GM23338 (cell line): ENCODE measurements around the gene MFSD11. TPM values are rescaled to one million over a fixed set of nuclear protein-coding genes. Genes with fewer than 3 reads are reported as not detected.

Source experiments
- ATAC-seq: fragments of 200-7000 bp; cut with Tn5 transposase; 3 replicates; pipeline ENCODE4 v1.9.1; 2020
- DNase-seq: peaks from one replicate; pipeline ENCODE4 v3.0.0-alpha.2; 2015; ENCODE audit warnings: low spot score
- H2AFZ ChIP-seq: fragments of 200-600 bp; sonication (generic); 2 replicates; pipeline ENCODE4 v1.8.0; 2016; ENCODE audit warnings: antibody characterized with exemption, mild to moderate bottlenecking, moderate library complexity
- H3F3A ChIP-seq: fragments of 200-600 bp; sonication (generic); replicated peaks from 2 replicates; pipeline ENCODE4 v1.8.0; 2017; ENCODE audit warnings: antibody characterized with exemption, mixed run types, low read depth
- H3K27ac ChIP-seq: fragments of 200-600 bp; sonication (generic); 2 replicates; pipeline ENCODE4 v1.6.1; 2016; ENCODE audit warnings: low read depth
- H3K27me3 ChIP-seq: fragments of 200-600 bp; sonication (generic); 2 replicates; pipeline ENCODE4 v1.8.0; 2016; ENCODE audit warnings: mild to moderate bottlenecking, mixed run types, moderate library complexity; ENCODE audit not compliant: insufficient read depth
- H3K36me3 ChIP-seq: fragments of 200-600 bp; sonication (generic); 2 replicates; pipeline ENCODE4 v1.8.0; 2016; ENCODE audit warnings: mild to moderate bottlenecking; ENCODE audit not compliant: insufficient read depth
- H3K4me1 ChIP-seq: fragments of 200-600 bp; sonication (generic); 2 replicates; pipeline ENCODE4 v1.8.0; 2016; ENCODE audit warnings: mild to moderate bottlenecking, moderate library complexity; ENCODE audit not compliant: insufficient read depth
- H3K4me2 ChIP-seq: fragments of 200-600 bp; sonication (generic); 2 replicates; pipeline ENCODE4 v1.7.1; 2017; ENCODE audit warnings: mixed run types
- H3K4me3 ChIP-seq: fragments of 200-600 bp; sonication (generic); 2 replicates; pipeline ENCODE4 v1.6.1; 2016; ENCODE audit warnings: mixed run types
- H3K79me2 ChIP-seq: fragments of 200-600 bp; sonication (generic); replicated peaks from 2 replicates; pipeline ENCODE4 v1.8.0; 2017; ENCODE audit warnings: mild to moderate bottlenecking; ENCODE audit not compliant: insufficient read depth
- H3K9me2 ChIP-seq: fragments of 200-600 bp; sonication (generic); 2 replicates; pipeline ENCODE4 v1.8.0; 2017; ENCODE audit not compliant: insufficient read depth
- H4K20me1 ChIP-seq: fragments of 200-600 bp; sonication (generic); replicated peaks from 2 replicates; pipeline ENCODE4 v1.8.0; 2017; ENCODE audit warnings: mild to moderate bottlenecking; ENCODE audit not compliant: insufficient read depth
- H3K27ac Mint-ChIP-seq: 2 replicates; pipeline ENCODE4 v1.8.0; 2020; ENCODE audit warnings: inconsistent platforms, mild to moderate bottlenecking, moderate library complexity, mixed read lengths
- H3K27me3 Mint-ChIP-seq: 3 replicates; pipeline ENCODE4 v1.8.0; 2022; ENCODE audit warnings: low read depth, mild to moderate bottlenecking, moderate library complexity, mixed read lengths, inconsistent platforms; ENCODE audit not compliant: insufficient read depth, poor library complexity
- H3K36me3 Mint-ChIP-seq: 3 replicates; pipeline ENCODE4 v1.8.0; 2021; ENCODE audit warnings: low read depth, mild to moderate bottlenecking, inconsistent platforms, moderate library complexity, mixed read lengths
- H3K4me1 Mint-ChIP-seq: 3 replicates; pipeline ENCODE4 v1.8.0; 2020; ENCODE audit warnings: mild to moderate bottlenecking, inconsistent platforms, mixed read lengths
- H3K4me3 Mint-ChIP-seq: 3 replicates; pipeline ENCODE4 v1.8.0; 2021; ENCODE audit warnings: moderate library complexity, mild to moderate bottlenecking, inconsistent platforms, mixed read lengths
- H3K9me3 Mint-ChIP-seq: 3 replicates; pipeline ENCODE4 v1.8.0; 2020; ENCODE audit warnings: moderate library complexity, mild to moderate bottlenecking, inconsistent platforms, mixed read lengths
- CREB1 ChIP-seq: fragments of 250-450 bp; sonication (Bioruptor Pico); IDR thresholded peaks from 2 replicates; pipeline ENCODE4 v1.5.0; 2020; ENCODE audit warnings: low read depth, mild to moderate bottlenecking, moderate library complexity
- EZH2 ChIP-seq: fragments of 200-600 bp; sonication (generic); IDR thresholded peaks from one replicate; pipeline ENCODE4 v1.8.0; 2017; ENCODE audit warnings: antibody characterized with exemption, mild to moderate bottlenecking, low read depth; ENCODE audit not compliant: unreplicated experiment
- EZH2phosphoT487 ChIP-seq: fragments of 200-600 bp; sonication (generic); IDR thresholded peaks from one replicate; pipeline ENCODE4 v1.8.1; 2018; ENCODE audit warnings: antibody characterized with exemption; ENCODE audit not compliant: unreplicated experiment
- POLR2AphosphoS5 ChIP-seq: IDR thresholded peaks from 2 replicates; pipeline ENCODE4 v1.6.1; 2016; ENCODE audit warnings: antibody characterized with exemption, low read depth
- polyA plus RNA-seq: library from polyadenylated mRNA; unstranded; fragments of >200 nt; fragmentation: Nextera tagmentation; extraction: Ambion mirVana; gene quantifications from 2 replicates; pipeline ENCODE4 v1.2.1, GENCODE V29; 2016
- total RNA-seq: library from RNA; depleted of rRNA; stranded (reverse); fragments of >200 nt; shearing (Covaris generic); gene quantifications from 2 replicates; pipeline ENCODE4 v1.2.3, GENCODE V29; 2014
- TF ChIP-seq, protein P1 (sequence below), 2 experiments: fragments of 200-600 bp in 1 of 2; sonication (generic) in 1 of 2; conservative IDR thresholded peaks; 2 replicates each; pipeline versions ENCODE4 v1.5.1 to v1.6.1; 2016 to 2017; ENCODE audit warnings: antibody characterized with exemption in 2 of 2, low read depth in 2 of 2, mild to moderate bottlenecking in 2 of 2, moderate library complexity in 1 of 2
- TF ChIP-seq, protein P2 (sequence below): IDR thresholded peaks from one replicate; pipeline ENCODE4 v1.6.1; 2018; ENCODE audit warnings: antibody characterized with exemption; ENCODE audit not compliant: unreplicated experiment

The MFSD11 gene
- total and polyA plus RNA-seq, 2 experiments from 2014 or later, result 10.2 to 35.3 TPM

DNA sequence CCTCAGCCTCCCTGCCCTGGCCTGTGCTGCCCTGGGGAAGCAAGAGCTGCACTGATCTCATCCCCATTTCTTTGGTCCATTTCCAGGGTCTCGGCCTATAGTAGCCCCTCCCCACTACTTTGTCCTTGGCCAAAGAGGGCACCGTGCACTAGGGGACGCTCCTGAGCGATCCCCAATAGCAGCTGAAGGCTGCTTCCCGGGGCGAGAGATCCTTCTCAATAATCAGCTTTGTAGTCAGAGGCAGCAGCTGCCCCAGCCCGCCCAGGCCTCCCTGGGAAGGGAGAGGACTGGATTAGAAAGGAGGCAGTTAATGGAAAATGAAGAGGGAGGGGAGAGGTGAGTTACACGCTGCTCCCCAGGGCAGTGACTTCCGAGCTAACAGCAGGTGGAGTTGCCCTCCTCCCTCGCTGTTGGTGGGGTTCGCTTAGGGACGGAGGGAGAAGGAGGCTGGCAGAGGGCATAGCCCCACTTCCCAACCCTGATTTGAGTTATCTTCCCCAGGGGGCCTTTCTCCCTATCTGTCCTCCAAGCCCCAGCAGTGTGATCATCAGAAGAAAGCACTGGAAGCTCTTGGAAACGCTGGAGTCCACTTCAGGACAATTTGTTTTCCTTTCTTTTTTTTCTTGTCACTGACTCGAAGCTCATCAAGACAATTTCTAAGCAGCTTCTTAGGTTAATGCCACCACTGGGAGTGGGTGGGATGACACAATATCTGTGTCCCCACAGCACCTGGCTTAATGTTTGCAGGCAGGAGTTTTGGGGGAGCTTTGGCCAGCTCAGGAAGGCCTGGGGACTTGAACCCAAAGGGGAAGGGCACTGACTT lies 29.7 kb upstream of the MFSD11 start:
- Histone ChIP-seq H3K9me2 (no peaks in the 10 kb centered on the region), H3K4me1 (peaks cover 30% of the 10 kb centered on the region), H3K27ac (no peak overlapping the region), H3K4me3 (0 out of 2 replicates have a peak overlapping the region, but pooled peaks have one; percentile 4), H3K4me2 (peak overlapping the region; percentile 88), H2AFZ (no peak overlapping the region), H3F3A (peaks cover 9% of the 10 kb centered on the region), H3K36me3 (no peaks in the 10 kb centered on the region), H3K79me2 (peaks cover 24% of the 10 kb centered on the region), H3K27me3 (peaks cover 18% of the 10 kb centered on the region), H4K20me1 (peaks cover 10% of the 10 kb centered on the region; the same call in 1 of the 2 replicates)
- TF ChIP-seq, protein P1, sequence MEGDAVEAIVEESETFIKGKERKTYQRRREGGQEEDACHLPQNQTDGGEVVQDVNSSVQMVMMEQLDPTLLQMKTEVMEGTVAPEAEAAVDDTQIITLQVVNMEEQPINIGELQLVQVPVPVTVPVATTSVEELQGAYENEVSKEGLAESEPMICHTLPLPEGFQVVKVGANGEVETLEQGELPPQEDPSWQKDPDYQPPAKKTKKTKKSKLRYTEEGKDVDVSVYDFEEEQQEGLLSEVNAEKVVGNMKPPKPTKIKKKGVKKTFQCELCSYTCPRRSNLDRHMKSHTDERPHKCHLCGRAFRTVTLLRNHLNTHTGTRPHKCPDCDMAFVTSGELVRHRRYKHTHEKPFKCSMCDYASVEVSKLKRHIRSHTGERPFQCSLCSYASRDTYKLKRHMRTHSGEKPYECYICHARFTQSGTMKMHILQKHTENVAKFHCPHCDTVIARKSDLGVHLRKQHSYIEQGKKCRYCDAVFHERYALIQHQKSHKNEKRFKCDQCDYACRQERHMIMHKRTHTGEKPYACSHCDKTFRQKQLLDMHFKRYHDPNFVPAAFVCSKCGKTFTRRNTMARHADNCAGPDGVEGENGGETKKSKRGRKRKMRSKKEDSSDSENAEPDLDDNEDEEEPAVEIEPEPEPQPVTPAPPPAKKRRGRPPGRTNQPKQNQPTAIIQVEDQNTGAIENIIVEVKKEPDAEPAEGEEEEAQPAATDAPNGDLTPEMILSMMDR (conservative IDR thresholded peaks at IDR 0.05; ENCODE audit: low read depth in 2 of 2), result peak; percentile 85 to 89
- no peak for TF ChIP-seq EZH2
- Mint-ChIP-seq H3K27ac (no peak overlapping the region), H3K4me3 (peak overlapping the region; percentile 50), H3K4me1 (peaks cover 34% of the 10 kb centered on the region), H3K36me3 (0 out of 3 replicates have a peak, but pooled peaks cover 2% of the 10 kb centered on the region), H3K27me3 (peaks cover 37% of the 10 kb centered on the region), H3K9me3 (no peaks in the 10 kb centered on the region; the same call in 2 of the 3 replicates)
- DNase-seq (peak; percentile 93), ATAC-seq (peak; percentile 77)

DNA sequence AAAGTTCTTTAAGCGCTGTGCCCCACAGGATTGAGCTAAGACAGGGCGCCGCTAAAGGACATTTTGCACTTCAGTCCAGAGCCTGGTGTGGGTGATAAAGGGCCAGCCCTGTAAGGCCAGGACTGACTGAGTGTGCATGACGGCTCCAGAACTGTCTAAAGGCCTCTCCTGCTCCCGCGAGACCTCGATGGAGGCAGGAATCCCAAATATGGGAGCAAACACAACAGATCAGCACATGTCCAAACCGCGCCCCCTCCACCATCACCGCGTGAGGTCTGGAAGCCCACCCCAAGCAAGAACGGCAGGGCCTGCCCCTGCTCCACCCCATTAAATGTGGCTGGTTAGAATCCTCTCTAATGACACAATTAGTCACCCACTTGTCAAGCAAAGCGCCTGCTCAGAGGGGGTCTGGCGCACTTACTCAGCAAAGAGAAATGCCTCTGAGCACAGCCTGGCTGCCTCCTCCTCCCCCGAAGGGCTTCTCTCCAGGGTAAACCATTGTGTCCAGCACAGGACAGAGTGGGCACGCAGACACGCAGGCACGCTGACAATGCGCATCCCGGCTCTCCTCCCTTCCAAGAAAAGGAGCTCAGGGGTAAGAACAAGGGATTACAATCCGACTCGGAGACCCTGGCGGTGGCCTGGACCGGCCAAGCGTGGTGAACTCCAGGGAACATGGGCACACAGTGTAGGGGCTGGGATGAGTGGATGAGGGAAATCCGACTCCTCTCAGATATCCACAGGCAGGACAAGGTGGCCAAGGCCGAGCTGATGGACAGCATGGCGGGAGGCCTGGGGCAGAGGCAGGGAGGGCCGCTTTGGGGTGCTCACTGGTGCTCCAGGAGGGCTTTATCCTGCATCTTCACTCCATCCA lies 28.6 kb upstream of the MFSD11 start:
- peaks cover 30% of the 10 kb centered on the region for H3K4me1 ChIP-seq
- peaks cover 10% of the 10 kb centered on the region; the same call in 1 of the 2 replicates for H4K20me1 ChIP-seq
- H3K4me2 ChIP-seq, result peak overlapping the region; percentile 88
- peak; percentile 42 for DNase-seq
- H3K4me1 Mint-ChIP-seq, result peaks cover 34% of the 10 kb centered on the region
- H3K9me3 Mint-ChIP-seq, result no peaks in the 10 kb centered on the region; the same call in 2 of the 3 replicates
- peak; percentile 11 for ATAC-seq
- H3K27me3 ChIP-seq, result peaks cover 18% of the 10 kb centered on the region
- H3K9me2 ChIP-seq, result no peaks in the 10 kb centered on the region
- H3K27ac ChIP-seq, result no peak overlapping the region
- no peak overlapping the region for H3K27ac Mint-ChIP-seq
- peaks cover 9% of the 10 kb centered on the region for H3F3A ChIP-seq
- peak overlapping the region; percentile 75 for H3K4me3 Mint-ChIP-seq
- H3K36me3 Mint-ChIP-seq, result 0 out of 3 replicates have a peak, but pooled peaks cover 2% of the 10 kb centered on the region
- H3K27me3 Mint-ChIP-seq, result peaks cover 39% of the 10 kb centered on the region
- no peaks in the 10 kb centered on the region for H3K36me3 ChIP-seq
- H3K79me2 ChIP-seq, result peaks cover 24% of the 10 kb centered on the region
- H3K4me3 ChIP-seq, result peak overlapping the region; percentile 73
- H2AFZ ChIP-seq, result no peak overlapping the region; the same call in 1 of the 2 replicates
- TF ChIP-seq, protein P2, sequence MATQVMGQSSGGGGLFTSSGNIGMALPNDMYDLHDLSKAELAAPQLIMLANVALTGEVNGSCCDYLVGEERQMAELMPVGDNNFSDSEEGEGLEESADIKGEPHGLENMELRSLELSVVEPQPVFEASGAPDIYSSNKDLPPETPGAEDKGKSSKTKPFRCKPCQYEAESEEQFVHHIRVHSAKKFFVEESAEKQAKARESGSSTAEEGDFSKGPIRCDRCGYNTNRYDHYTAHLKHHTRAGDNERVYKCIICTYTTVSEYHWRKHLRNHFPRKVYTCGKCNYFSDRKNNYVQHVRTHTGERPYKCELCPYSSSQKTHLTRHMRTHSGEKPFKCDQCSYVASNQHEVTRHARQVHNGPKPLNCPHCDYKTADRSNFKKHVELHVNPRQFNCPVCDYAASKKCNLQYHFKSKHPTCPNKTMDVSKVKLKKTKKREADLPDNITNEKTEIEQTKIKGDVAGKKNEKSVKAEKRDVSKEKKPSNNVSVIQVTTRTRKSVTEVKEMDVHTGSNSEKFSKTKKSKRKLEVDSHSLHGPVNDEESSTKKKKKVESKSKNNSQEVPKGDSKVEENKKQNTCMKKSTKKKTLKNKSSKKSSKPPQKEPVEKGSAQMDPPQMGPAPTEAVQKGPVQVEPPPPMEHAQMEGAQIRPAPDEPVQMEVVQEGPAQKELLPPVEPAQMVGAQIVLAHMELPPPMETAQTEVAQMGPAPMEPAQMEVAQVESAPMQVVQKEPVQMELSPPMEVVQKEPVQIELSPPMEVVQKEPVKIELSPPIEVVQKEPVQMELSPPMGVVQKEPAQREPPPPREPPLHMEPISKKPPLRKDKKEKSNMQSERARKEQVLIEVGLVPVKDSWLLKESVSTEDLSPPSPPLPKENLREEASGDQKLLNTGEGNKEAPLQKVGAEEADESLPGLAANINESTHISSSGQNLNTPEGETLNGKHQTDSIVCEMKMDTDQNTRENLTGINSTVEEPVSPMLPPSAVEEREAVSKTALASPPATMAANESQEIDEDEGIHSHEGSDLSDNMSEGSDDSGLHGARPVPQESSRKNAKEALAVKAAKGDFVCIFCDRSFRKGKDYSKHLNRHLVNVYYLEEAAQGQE, result no peak
- no peak for TF ChIP-seq EZH2phosphoT487
- no peak for TF ChIP-seq CREB1
- TF ChIP-seq POLR2AphosphoS5, result no peak
